Measurements from ENCODE around the gene BABAM1.

BABAM1 gene

DNA sequence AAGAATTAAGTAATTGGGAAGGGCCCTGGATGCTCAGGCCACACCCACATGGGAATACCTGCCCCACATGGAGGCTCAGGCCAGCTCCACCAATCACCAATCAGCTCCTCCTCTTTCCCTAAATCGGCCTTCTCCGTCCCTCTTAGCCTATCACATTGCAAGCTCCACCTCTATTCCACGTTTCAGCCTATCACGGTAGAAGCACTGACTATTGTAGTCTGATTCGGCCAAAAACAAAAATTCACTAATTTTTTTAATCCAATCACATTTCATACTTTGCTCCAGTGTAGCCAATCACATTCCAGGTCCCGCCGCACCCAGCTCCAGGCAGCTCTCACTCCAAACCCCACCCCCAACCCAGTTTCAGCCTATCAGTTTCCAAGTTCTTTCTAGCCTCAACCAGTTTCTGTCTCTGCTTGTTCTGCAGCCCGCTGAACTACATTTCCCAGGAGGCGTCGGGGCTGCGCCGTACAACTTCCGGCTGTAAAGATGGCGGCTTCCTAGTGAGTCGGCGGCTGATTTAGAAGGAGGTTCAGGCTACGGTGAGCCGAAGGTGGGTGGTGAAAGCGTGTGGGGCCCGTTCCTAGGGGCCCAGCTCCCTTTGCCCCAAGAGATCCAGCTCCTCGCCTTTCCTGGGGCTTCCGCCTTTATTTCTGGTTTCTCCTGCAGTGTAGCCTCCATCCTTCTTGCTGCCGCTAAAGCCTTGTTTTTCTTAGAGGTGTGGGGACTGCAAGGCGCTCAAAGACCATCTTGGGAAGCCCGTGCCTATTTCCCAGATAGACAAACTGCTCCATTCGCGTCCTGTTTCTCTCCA lies at the start of gene BABAM1:
TSS of gene BABAM1 (plus strand) at position 469 of the 814 bp plus-strand sequence. CDS start 1,364 bp downstream, outside the sequence.
- peak; percentile 97 for DNase-seq

DNA sequence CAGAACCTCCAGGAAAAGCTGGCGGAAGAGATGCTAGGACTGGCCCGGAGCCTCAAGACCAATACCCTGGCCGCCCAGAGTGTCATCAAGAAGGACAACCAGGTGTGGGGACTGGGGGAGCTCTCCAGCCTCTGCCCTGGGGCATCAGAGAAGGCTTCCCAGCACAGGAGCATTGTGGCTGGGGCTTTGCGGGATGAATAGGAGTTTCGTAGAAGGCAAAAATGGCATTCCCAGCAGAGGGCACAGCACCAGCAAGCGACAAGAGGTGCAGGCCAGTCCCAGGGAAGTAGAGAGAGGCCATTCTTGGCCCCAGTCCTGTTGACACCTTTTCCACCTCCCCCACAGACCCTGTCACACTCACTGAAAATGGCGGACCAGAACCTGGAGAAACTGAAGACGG lies 48.0 kb upstream of the BABAM1 start:
- no peak for DNase-seq

DNA sequence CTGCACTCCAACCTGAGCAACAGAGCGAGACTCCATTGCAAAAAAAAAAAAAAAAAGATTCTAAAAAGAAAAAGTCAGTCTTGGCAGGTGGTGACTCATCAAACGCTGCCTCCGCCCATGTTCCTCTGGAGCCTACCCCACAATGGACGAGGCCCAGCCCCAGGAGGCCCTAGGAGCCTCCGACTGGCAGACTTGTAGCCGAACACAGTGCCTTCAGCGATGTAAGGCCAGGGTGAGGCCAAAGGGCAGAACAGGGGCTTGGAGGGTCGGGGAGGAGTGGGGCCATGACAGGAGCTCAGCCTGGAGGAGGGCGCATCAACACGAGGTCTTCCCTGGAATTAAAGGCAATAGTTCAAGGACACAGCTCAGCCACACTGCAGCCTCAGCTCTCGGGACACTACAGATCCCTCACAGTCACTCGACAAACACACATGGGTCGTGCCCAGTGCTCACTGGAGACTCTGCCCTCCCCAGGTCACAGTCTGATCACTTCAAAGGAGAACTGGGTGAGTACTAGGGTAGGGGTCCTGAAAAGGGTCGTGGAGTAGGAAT lies 47.0 kb upstream of the BABAM1 start:
- no peak for DNase-seq

- DNase-seq, result no peak
Measured at GRCh38 chr19:17225053-17225452, 42.2 kb upstream of the BABAM1 start.

- DNase-seq, result peak; percentile 98
Measured at GRCh38 chr19:17226002-17226933, 41.0 kb upstream of the BABAM1 start, which contains the start of gene OCEL1. TSS of gene OCEL1 (plus strand) at chr19:17226226. CDS start at chr19:17226248, 22 bp downstream.

DNA sequence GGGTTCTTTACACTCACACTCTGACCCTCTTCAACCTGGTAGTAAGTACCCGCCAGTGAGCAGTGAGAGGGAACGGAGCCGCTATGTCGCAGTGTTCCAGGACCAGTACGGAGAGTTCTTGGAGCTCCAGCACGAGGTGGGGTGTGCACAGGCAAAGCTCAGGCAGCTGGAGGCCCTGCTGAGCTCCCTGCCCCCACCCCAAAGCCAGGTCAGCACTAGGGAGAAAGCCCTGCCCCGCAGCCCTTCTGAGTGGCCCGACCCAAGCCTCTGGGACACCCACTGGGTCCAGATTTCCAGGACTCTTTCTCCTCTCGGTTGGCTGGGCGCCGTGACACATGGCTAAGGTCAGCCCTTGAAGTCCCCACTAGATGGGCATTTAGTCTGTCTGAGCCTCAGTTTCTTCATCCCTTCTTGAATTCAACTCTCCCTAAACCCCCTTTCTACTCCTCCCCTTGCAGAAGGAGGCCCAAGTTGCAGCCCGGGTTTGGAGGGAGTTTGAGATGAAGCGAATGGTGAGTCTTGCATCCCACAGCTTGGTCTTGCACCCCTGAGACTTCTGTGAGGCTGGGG lies 39.4 kb upstream of the BABAM1 start:
- DNase-seq, result no peak

GRCh38 chr19:17229890-17230289 lies 37.4 kb upstream of the BABAM1 start:
- no peak for DNase-seq

DNA sequence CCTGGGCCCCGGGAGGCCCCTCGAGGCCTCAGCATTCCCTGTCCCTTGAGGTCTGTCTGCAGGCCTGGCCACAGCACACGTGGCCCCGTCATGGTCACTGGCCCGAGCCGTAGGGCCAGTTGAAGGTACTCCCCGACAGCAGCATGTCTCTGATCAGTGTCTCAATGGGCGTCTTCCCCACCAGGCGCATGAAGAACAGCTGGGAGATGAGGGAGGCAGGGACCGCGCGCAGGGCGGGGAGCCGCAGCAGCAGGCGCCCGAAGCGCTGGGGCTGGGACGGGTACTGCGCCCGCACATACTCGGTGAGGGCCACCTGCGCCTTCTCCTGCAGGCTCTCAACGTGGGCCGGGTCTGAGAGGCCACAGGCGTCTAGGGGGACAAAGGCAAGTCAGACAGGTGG lies 35.0 kb upstream of the BABAM1 start:
- DNase-seq, result no peak

DNA sequence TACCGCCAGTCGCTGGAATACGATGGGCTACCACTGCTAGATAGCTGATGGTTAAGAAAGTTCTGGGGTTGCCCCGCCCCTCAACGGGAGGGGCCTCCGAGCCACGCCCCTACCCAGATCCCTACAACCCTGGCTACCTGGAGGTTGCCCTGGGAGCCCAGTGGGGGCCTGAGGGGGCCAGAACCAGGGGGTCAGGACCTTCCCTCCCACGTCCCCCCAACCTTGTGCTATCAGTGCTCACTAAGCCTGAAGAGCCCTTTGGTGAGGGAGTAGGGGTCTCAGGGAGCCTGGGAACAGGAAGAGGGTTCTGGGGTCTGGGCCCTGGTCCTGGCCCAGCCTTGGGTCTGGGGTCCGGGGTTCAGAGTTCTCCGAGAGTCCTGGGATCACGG lies 32.3 kb upstream of the BABAM1 start:
- peak; percentile 82 for DNase-seq

DNA sequence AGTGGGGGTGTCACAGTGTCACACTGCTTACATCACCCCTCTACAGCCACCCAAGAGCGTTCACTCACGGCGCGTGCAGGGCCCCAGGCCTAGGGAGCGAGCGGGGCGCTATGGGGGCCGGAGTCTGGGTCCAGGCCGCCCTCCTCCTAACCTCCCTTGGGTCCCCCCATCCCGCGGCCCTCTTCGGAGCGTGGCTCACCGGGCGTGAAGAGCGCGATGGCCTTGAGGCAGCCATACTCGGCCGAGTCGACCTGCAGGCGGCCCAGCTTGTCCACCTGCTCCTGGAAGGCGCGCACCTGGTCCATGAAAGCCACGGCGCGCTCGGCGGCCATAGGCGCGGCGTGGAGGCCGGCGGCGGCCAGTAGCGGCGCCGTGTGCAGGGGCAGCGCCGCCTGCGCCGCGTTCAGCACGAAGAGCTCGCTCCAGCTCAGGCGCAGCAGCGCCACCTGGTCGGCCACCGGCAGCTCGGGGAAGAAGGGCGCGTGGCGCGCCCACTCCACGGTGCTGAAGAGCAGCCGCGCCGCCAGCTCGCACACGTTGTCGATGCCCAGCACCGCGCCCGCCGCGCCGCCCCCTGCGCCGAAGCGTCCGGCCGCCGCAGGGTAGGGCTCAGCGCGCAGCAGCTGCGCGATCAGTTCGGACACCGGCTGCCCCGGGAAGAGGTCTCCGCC lies 31.8 kb upstream of the BABAM1 start:
- DNase-seq, result peak; percentile 89

DNA sequence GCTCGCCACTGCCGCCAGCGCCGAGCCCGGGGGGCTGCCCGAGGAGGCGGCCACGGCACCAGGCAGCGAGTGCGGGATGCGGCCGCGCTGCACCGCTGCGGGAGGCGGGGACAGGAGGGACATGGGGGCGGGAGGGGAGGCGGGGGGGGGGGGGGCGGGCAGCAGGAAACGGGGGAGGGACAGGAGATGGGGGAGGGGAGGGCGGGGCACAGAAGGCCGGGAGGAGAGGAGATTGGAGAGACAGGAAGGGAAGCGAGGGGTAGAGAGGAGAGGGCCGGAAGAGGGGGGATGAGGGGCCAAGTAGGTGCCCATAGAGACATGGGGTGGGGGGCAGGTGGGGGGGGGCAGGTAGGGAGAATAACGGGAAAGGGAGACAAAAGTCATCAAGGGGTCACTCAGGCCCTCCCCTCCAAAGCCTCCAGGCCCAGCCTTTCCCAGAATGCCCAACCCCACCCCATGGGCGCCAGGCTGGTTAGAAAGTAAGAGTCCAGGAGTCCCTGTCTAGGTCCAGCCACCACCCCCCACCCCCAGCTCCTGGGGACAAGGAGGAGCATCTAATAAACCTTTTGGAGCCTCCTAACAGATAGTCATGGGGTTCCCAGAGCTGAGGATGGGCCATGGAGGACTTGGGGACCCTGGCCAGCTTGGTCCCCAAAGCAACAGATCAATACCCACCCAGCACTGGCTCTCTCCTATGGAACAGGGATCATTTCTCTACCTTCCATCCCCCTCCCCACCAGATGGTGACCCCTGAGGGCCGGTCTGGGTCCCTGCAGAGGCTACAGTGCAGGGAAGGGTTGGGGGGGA lies 31.1 kb upstream of the BABAM1 start:
- DNase-seq, result no peak

DNA sequence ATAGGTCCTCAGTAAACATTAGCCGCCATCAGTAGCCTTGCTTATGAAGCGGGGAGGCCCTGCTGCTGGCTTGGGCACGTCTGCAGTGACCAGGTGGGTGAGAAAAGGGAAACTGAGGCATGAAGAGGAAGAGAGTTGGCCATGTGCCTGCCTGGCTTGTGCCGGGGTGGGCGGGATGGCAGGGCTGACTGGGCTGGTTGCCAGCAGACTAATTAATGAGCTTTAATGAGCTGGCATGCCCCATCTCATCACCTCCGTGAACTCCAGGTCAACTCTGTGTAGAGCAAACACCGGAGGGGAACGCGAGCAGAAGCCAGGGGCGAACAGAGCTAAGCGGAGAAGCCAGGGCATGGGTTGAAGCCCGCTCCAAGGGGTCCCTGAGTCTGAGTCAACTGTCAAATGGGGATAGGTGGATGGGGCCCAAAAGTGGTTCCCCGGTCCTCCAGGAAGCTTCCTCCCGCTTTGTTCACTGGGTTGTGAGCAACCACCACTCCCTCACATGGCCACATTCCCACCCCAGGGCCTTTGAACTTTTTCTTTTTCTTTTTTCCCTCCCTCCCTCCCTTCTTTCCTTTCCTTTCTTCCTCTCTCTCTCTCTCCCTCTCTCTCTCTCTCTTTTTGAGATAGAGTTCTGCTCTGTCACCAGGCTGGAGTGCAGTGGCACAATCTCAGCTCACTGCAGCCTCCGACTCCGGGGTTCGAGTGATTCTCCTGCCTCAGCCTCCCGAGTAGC lies 30.3 kb upstream of the BABAM1 start:
- peak; percentile 57 for DNase-seq

GRCh38 chr19:17237747-17238706 lies 29.2 kb upstream of the BABAM1 start:
- DNase-seq, result no peak

GRCh38 chr19:17240062-17240752 lies 27.0 kb upstream of the BABAM1 start:
- no peak for DNase-seq

DNA sequence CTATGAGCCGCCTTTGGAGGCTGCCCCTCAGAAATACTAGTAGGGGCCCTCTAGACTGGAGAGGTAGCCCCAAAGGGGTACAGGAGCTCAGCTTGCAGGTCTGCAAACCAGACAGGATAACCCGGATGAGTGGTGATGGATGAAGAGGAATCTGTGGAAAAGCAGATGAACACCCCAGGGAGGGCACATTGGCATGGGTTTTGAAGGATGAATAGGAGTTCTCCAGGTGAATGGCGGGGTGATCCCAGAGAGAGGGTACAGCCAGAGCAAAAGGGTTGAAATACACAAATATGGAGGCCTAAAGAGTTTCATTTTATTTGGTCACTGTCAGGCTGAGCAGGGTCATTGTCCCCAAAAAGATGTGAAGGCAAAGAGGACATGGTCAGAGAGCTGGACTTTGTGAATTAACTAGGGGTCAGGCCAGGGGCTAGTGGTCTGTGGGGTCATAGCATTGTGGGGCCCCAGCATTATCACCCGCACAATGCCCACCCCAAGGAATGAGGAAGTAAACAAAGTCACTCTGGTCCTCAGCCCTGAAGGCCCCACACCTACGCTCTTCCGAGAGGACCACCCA lies 26.3 kb upstream of the BABAM1 start:
- no peak for DNase-seq

GRCh38 chr19:17242431-17243208 lies 24.6 kb upstream of the BABAM1 start:
- no peak for DNase-seq

DNA sequence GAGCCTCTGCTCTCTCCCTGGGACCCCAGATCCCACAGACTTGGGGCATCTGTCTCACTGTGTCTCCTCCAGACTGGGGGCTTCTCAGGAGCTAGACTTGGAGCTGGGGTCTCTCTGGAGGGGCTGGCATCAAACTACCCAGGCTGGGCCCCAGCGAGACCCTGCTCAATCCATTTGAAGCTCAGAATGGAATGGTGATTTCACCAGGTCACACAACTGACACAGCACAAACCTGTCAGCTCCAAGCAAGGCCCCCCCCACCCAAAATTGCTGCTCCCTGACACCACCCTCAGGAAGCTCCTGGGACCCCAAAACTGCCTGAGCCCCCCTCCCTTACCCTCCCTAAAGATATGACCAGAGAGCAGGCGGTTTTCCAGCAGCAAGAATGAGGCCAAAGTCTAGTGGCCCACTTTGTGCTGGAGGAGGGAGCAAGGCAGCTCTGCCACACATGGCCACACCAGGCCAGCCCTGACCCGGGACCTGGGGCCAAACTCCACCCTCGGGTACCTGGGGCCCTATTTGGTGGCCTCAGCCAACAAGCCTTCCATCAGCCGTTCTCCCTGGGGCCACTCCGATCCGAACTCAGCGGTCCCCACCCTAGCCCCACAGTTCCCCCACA lies 23.9 kb upstream of the BABAM1 start:
- DNase-seq, result no peak

All from RPMI8226 (cell line).